ENCODE data around the gene SH3D19.

SH3D19 gene

DNA sequence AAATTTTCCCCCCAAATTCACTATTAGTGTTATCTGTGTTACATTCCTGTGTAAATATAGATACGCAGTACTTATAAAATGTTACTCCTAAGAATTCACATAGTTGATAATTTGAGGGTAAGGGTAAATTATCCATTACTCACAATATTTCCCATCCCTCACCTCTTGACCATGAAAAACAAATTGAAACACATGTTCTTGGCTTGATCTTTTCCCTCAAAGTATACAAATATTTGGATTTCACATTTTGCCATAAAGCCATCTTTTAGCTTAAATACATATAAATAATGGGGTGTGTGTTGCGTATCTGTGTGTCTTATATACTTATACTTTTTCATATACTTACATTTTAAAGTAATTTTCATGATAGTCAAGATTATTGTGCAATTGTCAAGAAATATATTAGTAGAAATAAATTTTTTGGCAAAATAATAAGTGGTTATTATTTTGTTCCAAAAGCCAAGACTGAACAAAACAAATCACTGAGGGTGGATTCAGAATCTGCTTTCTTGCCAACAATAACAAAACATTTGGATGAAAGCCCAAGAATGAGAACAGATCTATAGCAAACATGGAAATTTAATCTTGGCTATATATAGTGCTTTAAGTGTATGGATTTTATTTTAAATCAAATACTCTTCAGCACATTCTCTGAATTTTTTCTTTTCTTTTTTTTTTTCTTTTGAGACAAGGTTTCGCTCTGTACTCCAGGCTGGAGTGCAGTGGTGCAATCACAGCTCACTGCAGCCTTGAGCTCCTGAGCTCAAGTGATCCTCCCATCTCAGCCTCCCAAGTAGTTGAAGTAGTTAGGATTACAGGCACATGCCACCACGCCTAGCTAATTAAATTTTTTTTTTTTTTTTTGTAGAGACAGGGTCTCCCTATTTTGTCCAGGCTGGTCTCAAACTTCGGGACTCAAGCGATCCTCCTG is 97.0 kb downstream of the SH3D19 start:
- H3K4me3 ChIP-seq (ENCODE audit: low read depth, low read length), result no peak overlapping the region
- TF ChIP-seq, protein P1, sequence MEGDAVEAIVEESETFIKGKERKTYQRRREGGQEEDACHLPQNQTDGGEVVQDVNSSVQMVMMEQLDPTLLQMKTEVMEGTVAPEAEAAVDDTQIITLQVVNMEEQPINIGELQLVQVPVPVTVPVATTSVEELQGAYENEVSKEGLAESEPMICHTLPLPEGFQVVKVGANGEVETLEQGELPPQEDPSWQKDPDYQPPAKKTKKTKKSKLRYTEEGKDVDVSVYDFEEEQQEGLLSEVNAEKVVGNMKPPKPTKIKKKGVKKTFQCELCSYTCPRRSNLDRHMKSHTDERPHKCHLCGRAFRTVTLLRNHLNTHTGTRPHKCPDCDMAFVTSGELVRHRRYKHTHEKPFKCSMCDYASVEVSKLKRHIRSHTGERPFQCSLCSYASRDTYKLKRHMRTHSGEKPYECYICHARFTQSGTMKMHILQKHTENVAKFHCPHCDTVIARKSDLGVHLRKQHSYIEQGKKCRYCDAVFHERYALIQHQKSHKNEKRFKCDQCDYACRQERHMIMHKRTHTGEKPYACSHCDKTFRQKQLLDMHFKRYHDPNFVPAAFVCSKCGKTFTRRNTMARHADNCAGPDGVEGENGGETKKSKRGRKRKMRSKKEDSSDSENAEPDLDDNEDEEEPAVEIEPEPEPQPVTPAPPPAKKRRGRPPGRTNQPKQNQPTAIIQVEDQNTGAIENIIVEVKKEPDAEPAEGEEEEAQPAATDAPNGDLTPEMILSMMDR (IDR thresholded peaks at IDR 0.05; ENCODE audit: low read depth, low read length), result no peak

DNA sequence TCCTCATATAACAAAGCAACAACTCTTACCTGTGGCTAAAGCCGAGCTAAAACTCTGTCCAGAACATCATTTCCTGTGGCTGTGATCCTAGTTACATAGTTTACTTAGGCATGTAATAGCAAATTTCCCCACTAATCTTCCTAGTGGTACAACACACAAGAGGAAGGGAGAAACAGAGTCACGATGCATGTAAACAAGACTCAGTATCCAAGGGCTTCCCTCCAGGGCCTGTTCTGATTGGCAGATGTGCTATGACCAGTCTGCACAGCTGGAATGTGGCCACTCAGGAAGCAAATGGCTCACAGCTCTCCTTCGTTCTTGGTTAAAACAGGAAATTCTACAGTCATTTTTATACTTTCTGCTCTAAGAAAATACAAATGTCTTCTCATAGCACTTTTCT is 97.7 kb downstream of the SH3D19 start:
- TF ChIP-seq, protein P1 (IDR thresholded peaks at IDR 0.05; ENCODE audit: low read depth, low read length), result no peak
- peak overlapping the region; percentile 61 for H3K4me3 ChIP-seq (ENCODE audit: low read depth, low read length)

DNA sequence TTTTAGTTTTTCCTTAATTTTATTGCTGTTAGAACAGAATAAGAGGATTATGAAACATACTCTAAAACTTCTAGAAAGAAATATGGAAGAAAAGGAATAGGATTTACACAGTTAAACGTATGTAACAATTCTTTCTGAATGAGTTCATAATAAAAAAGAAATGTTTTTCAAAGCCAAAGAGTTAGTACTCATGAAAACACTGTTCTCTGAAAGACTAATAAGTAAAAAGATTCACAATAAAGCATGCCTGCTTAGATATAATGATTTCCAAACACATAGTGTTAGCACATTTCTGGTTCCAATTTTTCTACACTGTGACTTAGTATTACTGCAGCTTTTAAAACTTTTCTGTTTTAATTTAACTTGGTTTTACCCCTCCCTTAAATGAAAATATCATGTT is 98.2 kb downstream of the SH3D19 start:
- H3K4me3 ChIP-seq (ENCODE audit: low read depth, low read length), result peak overlapping the region; percentile 61
- TF ChIP-seq, protein P1 (IDR thresholded peaks at IDR 0.05; ENCODE audit: low read depth, low read length), result no peak

DNA sequence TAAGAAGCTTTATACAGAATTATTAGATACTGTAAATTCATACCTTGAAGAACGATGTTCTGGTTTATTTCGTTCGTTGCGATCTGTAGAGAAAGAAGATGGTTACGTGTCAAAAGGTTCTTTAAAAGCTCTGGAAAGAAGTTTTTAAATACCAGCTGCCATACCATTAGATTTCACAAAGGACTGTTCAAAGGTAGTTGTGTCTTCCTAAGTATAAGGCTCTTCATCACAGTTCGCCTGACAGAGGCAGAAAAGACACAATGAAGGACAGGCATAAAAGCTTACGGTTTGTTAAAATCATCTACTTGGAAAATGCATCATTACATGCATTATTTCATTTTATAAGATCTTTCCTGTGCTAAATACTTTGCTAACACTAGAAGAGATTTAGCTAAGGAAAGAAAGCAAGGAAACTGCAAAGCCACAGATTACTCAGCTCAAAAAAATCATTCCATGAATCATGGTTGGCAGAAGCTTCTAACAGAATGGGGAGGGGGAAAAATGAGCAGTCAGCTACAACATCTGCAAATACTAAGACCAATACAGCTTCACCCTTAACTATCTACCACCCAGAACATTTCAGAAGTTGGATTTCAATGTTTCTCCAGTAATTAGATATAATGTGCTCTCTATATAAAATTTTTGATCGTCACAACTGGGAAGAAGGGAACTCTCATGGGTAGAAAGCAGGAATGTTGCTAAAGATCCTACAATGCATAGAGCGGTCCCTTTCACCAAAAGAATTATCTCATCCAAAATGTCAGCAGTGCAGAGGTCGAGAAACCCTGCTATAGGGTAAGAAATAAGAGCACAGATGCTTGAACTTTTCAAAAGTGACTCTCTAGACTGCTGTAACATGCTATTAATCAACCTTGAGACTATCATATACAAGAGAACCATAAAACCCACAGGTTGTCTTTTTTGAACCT is 99.1 kb downstream of the SH3D19 start:
- peak overlapping the region; percentile 61 for H3K4me3 ChIP-seq (ENCODE audit: low read depth, low read length)
- TF ChIP-seq, protein P1 (IDR thresholded peaks at IDR 0.05; ENCODE audit: low read depth, low read length), result no peak

DNA sequence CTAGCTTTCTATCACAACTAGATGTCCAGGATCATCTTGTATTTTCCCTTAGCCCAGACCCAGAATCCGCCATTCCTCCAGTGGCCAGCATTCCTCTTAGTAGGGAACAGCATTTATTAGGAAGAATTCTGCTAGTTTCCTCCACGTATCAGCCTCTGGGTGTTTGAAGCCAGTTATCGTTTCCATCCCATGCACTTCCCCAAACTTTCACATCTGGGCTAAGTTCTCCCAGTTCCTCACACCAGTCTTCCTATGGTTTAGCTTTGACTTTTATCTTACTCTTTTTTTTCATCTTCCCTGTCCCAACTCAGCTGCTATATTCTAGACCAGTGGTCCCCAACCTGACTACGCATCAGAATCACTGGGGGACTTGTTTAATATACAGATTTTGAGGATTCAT is 101.9 kb downstream of the SH3D19 start:
- TF ChIP-seq, protein P1 (IDR thresholded peaks at IDR 0.05; ENCODE audit: low read depth, low read length), result no peak

DNA sequence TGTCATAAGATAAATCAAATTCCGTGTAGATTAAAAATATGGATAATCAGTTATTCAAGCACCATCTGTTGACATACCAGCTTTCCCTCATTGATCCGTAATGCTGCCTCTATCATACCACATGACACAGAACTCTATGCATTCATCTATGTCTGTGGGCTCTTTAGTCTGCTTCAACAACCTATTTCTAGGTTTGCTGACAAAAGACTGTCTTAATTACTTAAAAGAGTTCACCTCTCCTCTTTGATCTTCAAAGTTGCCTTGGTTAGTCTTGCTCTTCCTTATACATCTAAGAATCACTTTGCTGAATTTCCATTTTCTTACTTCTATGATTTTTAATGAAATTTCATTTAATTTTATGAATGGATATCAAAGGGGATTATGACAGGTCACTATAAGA is 105.5 kb downstream of the SH3D19 start:
- TF ChIP-seq, protein P1 (IDR thresholded peaks at IDR 0.05; ENCODE audit: low read depth, low read length), result no peak
- H3K4me3 ChIP-seq (ENCODE audit: low read depth, low read length), result no peak overlapping the region

More for the DNA sequence above, 101.9 kb downstream of the SH3D19 start:
- no peak overlapping the region for H3K4me3 ChIP-seq (ENCODE audit: low read depth, low read length)

All from WI38 (cell line).